K562 (cell line): ENCODE measurements around the gene ABLIM1. TPM values are rescaled to one million over a fixed set of nuclear protein-coding genes. Genes with fewer than 3 reads are reported as not detected.
A peak's percentile ranks its signal among the peaks of the same experiment; 100 is the strongest.

Source experiments
- BRCA1 ChIP-seq, 2 experiments: fragments of 450-650 bp in 1 of 2; sonication (generic) in 1 of 2; formaldehyde crosslinking in 1 of 2; IDR thresholded peaks; 2 replicates each; pipeline versions ENCODE4 v1.5.0 to v1.6.1; 2017 to 2020; ENCODE audit warnings: mild to moderate bottlenecking in 1 of 2, missing genetic modification reagents in 1 of 2
- E2F5 ChIP-seq: sonication (generic); formaldehyde crosslinking; IDR thresholded peaks from 2 replicates; pipeline ENCODE4 v1.8.0; 2022; ENCODE audit warnings: mild to moderate bottlenecking, missing genetic modification reagents
- KLF6 ChIP-seq: fragments of 250-450 bp; sonication (Bioruptor Pico); IDR thresholded peaks from 2 replicates; pipeline ENCODE4 v1.4.0; 2020; ENCODE audit warnings: mild to moderate bottlenecking, moderate library complexity, borderline replicate concordance
- NFIX ChIP-seq: fragments of 250-450 bp; sonication (Bioruptor Pico); IDR thresholded peaks from 2 replicates; pipeline ENCODE4 v1.4.0; 2020; ENCODE audit warnings: low read depth, mild to moderate bottlenecking, moderate library complexity
- NONO ChIP-seq, 2 experiments: fragments of 200-400 bp in 1 of 2; fragments of 450-650 bp in 1 of 2; formaldehyde crosslinking in 1 of 2; IDR thresholded peaks; 2 replicates each; pipeline ENCODE4 v1.6.1; 2017; ENCODE audit warnings: low read depth in 2 of 2, mild to moderate bottlenecking in 2 of 2, moderate library complexity in 2 of 2, low read length in 1 of 2
- RAD21 ChIP-seq, 2 experiments: fragments of 250-450 bp in 1 of 2; fragments of 450-650 bp in 1 of 2; sonication (Bioruptor Pico) in 1 of 2; formaldehyde crosslinking in 1 of 2; IDR thresholded peaks in 1 of 2; conservative IDR thresholded peaks in 1 of 2; 2 replicates each; pipeline versions ENCODE4 v1.4.0 to v1.8.0; 2020 to 2022; ENCODE audit warnings: mild to moderate bottlenecking in 2 of 2, moderate library complexity in 1 of 2
- SIN3A ChIP-seq, 2 experiments: fragments of 150-350 bp in 1 of 2; IDR thresholded peaks; 2 replicates each; pipeline ENCODE4 v1.6.1; 2011 to 2016; ENCODE audit warnings: borderline replicate concordance in 2 of 2, low read depth in 2 of 2, low read length in 2 of 2, mild to moderate bottlenecking in 2 of 2, moderate library complexity in 2 of 2; ENCODE audit not compliant: control insufficient read depth in 1 of 2
- SP1 ChIP-seq: sonication (generic); formaldehyde crosslinking; IDR thresholded peaks from 2 replicates; pipeline ENCODE4 v1.8.1; 2022; ENCODE audit warnings: mild to moderate bottlenecking, missing genetic modification reagents
- SRF ChIP-seq, 2 experiments: fragments of 250-450, 450-650 bp in 1 of 2; sonication (Bioruptor Pico) in 1 of 2; sonication (generic) in 1 of 2; formaldehyde crosslinking; IDR thresholded peaks; 2 replicates each; pipeline versions ENCODE4 v1.5.0 to v1.5.1; 2020 to 2022; ENCODE audit warnings: mild to moderate bottlenecking in 1 of 2, missing genetic modification reagents in 1 of 2
- SRSF9 ChIP-seq: fragments of 200-400 bp; formaldehyde crosslinking; IDR thresholded peaks from 2 replicates; pipeline ENCODE4 v1.6.1; 2017; ENCODE audit warnings: low read depth, low read length, borderline replicate concordance
- TBP ChIP-seq: optimal IDR thresholded peaks from 2 replicates; pipeline ENCODE3; 2011; ENCODE audit warnings: low read depth, low read length, improper control_type of control experiment
- polyA plus RNA-seq, 8 experiments: library from polyadenylated mRNA; depleted of rRNA in 4 of 8; stranded (reverse) in 5 of 8; unstranded in 3 of 8; fragments of >200 nt; fragmentation: Nextera tagmentation in 2 of 8; fragmentation: Illumina TruSeq in 1 of 8; extraction: Ambion mirVana in 2 of 8; extraction: Trizol in 1 of 8; gene quantifications; 2 replicates each; pipeline versions ENCODE4 v1.2.1 to v1.2.3, GENCODE V29; 2011 to 2014; ENCODE audit warnings: inconsistent platforms in 1 of 8, missing spikeins in 1 of 8
- total RNA-seq, 7 experiments: library from RNA; depleted of rRNA in 6 of 7; stranded (reverse); fragments of >200 nt in 6 of 7; fragmentation: Illumina TruSeq in 2 of 7; extraction: Trizol in 2 of 7; gene quantifications; 2 replicates each; pipeline versions ENCODE4 v1.2.1 to v1.2.3, GENCODE V29; 2011 to 2021; ENCODE audit warnings: low replicate concordance in 1 of 7
- TF ChIP-seq, protein P1 (sequence below): conservative IDR thresholded peaks from 2 replicates; pipeline ENCODE4 v1.6.1; 2011; ENCODE audit warnings: low read depth, mild to moderate bottlenecking, low read length; ENCODE audit not compliant: control insufficient read depth

The ABLIM1 gene
- total and polyA plus RNA-seq, 9 of the 15 experiments (the other 6 are each of a cell fraction or from before 2014, with no cell fraction given) = 0.07 to 0.49 (median 0.14) TPM; not detected in 6

DNA sequence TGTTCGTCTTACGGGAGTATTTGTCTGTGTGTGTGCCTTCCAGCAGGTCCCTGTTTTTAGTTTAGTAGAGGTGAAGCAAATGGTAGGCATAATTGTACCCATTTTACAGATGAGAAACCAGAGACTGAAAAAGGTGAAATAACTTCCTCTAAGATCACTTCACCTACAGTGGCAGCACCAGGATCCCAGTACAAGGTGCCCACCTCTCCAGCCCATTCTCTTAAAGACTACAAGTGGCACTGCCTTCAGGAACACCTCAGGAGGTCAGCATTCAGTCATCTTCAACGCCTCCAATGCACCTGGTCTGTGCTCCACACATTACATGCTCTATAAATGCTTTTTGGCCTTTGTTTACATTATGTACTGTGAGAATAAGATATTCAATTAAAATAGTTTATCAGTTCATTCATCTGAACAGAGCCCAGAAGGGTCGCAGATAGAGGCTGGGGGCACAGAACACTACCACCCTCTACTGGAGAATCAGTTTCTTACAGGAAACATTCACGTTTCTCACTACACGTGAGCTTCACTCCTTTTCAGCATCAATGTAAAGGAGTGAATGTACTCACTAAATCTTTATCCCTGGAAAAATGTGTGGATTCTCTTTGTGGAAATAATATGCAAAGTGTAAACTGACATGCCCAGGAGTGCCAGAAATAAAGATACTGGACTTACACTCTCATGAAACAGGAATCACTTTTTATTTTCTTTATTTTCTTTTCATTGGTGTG lies 45.5 kb upstream of the ABLIM1 start (continued):
- TF ChIP-seq RAD21 (CRISPR knock-in tag; conservative IDR thresholded peaks at IDR 0.05 in 1 of 2, IDR thresholded peaks at IDR 0.05 in 1 of 2) (0 out of 4 replicates have a peak, but pooled peaks of 1 of the 2 experiments have one; percentile 38), SP1 (CRISPR knock-in tag) (no peak), NFIX (CRISPR knock-in tag) (no peak), SRSF9 (no peak), SRF (CRISPR knock-in tag; IDR thresholded peaks at IDR 0.05) (no peak), TBP (no peak), BRCA1 (IDR thresholded peaks at IDR 0.05) (no peak), BRCA1 (CRISPR knock-in tag; IDR thresholded peaks at IDR 0.05) (no peak), KLF6 (CRISPR knock-in tag) (no peak), NONO (IDR thresholded peaks at IDR 0.05; ENCODE audit: low read depth in 2 of 2, low read length in 1 of 2) (no peak), SIN3A (IDR thresholded peaks at IDR 0.05; ENCODE audit: borderline replicate concordance in 2 of 2, control insufficient read depth in 1 of 2, low read depth in 2 of 2, low read length in 2 of 2) (no peak), E2F5 (CRISPR knock-in tag) (no peak)
- TF ChIP-seq, protein P1, sequence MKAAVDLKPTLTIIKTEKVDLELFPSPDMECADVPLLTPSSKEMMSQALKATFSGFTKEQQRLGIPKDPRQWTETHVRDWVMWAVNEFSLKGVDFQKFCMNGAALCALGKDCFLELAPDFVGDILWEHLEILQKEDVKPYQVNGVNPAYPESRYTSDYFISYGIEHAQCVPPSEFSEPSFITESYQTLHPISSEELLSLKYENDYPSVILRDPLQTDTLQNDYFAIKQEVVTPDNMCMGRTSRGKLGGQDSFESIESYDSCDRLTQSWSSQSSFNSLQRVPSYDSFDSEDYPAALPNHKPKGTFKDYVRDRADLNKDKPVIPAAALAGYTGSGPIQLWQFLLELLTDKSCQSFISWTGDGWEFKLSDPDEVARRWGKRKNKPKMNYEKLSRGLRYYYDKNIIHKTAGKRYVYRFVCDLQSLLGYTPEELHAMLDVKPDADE = no peak
